Osteocyte (in vitro differentiated cells): Measurements from ENCODE around the gene SPACDR. TPM values are rescaled to one million over a fixed set of nuclear protein-coding genes. Genes with fewer than 3 reads are reported as not detected.

ENCODE experiments used
- DNase-seq: peaks from one replicate; pipeline ENCODE4 v3.0.0; 2021; ENCODE audit warnings: mixed read lengths; ENCODE audit not compliant: unreplicated experiment; ENCODE audit errors: extremely low spot score
- H3K27ac Mint-ChIP-seq: one replicate; pipeline ENCODE4 v1.8.0; 2021; ENCODE audit warnings: mild to moderate bottlenecking, mixed read lengths; ENCODE audit not compliant: unreplicated experiment
- H3K27me3 Mint-ChIP-seq: one replicate; pipeline ENCODE4 v1.8.0; 2021; ENCODE audit warnings: mixed read lengths; ENCODE audit not compliant: unreplicated experiment
- H3K36me3 Mint-ChIP-seq: one replicate; pipeline ENCODE4 v1.8.0; 2021; ENCODE audit warnings: mixed read lengths; ENCODE audit not compliant: unreplicated experiment
- H3K4me1 Mint-ChIP-seq: one replicate; pipeline ENCODE4 v1.8.0; 2021; ENCODE audit warnings: mixed read lengths; ENCODE audit not compliant: unreplicated experiment
- H3K4me3 Mint-ChIP-seq: one replicate; pipeline ENCODE4 v1.8.0; 2021; ENCODE audit warnings: mild to moderate bottlenecking, moderate library complexity, mixed read lengths; ENCODE audit not compliant: unreplicated experiment
- H3K9me3 Mint-ChIP-seq: one replicate; pipeline ENCODE4 v1.8.0; 2021; ENCODE audit warnings: mixed read lengths; ENCODE audit not compliant: unreplicated experiment
- total RNA-seq: library from RNA; stranded (reverse); gene quantifications from 2 replicates; pipeline ENCODE4 v1.2.1, GENCODE V29; 2021
- TF ChIP-seq, protein P1 (sequence below): fragments of 200-600 bp; sonication (generic); IDR thresholded peaks from 2 replicates; pipeline ENCODE4 v1.5.0; 2021; ENCODE audit warnings: antibody characterized with exemption, mild to moderate bottlenecking, moderate library complexity

The SPACDR gene
- total RNA-seq, 1 donor from 2014 or later: 0.46 TPM

DNA sequence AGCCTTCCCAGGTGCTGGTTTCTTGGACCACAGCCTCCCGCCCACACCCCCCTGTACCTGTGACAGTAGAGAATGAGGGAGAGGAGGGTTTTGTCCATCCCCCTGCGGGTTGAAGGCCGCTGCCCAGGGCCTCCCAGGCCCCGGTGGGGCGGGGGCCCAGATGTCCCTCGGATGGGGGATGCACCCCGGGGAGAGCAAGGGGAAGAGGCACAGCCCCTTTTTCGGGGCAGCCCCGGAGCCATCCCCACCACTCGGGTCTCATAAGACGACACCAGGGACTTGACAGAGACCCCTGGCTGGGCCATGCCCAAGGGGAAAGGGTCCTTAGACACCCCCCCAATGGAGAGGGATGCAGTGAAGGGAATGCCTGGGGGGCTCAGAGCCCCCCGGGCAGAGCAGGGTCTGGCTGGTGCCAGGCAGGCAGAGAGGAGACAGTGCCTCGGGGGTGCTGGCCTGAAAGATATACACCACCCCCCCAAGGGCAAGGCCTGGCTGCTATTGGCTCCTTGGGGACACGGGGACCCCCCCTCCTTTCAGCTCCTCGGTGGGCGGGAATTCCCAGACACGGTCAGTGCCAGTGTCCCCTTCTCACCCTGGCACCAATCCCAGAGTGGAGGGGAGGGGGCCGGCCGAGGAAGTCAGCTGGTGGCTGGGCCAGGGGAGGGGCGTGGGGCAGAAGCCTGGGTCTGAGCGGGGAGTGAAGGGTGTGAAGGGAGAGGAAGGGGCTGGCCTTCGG lies 3.7 kb upstream of the SPACDR start:
- TF ChIP-seq, protein P1, sequence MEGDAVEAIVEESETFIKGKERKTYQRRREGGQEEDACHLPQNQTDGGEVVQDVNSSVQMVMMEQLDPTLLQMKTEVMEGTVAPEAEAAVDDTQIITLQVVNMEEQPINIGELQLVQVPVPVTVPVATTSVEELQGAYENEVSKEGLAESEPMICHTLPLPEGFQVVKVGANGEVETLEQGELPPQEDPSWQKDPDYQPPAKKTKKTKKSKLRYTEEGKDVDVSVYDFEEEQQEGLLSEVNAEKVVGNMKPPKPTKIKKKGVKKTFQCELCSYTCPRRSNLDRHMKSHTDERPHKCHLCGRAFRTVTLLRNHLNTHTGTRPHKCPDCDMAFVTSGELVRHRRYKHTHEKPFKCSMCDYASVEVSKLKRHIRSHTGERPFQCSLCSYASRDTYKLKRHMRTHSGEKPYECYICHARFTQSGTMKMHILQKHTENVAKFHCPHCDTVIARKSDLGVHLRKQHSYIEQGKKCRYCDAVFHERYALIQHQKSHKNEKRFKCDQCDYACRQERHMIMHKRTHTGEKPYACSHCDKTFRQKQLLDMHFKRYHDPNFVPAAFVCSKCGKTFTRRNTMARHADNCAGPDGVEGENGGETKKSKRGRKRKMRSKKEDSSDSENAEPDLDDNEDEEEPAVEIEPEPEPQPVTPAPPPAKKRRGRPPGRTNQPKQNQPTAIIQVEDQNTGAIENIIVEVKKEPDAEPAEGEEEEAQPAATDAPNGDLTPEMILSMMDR: no peak
- no peak for DNase-seq
- Mint-ChIP-seq H3K27me3 (no peaks in the 10 kb centered on the region), H3K4me1 (peaks cover 17% of the 10 kb centered on the region), H3K27ac (no peak overlapping the region), H3K4me3 (no peak overlapping the region), H3K36me3 (peaks cover 2% of the 10 kb centered on the region), H3K9me3 (no peaks in the 10 kb centered on the region)

DNA sequence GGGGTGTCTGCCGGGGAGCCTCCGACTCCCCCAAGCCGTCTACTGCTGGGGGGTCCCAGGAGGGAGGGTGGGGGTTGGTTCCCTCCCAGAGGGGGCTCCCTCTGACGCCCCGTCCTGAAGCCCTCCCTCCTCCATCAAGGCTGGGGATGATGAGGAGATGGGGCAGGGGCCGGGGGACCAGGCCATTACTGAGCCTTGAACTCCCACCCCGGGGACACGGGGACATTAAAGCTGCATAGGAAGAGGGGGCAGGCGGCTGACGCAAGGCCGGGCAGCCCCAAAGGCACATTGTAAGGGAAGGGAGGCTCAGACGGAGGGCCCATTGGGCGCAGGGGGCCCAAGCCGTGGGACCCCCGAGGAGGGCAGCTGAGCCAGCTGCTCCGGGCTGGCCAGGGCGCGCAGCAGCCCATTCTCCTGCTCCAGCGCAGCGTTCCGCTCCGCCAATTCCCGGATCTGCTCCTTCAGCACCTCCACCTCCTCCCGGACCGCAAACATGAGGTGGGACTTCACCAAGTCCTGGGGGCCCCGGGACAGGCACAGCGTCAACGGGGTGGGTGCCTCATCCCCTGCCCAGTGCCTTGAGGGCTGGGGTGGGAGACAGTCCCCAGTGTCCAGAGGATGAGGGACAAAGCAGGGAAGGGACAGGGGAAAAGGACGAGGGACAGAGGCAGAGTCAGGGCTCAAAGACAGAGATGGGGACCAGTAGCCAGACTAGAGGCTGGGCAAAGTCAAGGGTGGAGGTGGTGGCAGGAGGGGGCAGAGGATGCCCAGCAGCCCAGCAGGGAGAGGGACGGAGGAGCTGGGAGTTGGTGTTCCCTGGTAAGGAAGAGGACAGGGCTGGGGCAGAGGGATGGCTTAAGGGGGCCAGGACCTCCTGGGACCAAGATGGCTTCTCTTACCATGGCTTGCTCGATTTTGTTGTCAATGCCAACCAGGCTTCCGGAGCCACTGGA lies 2.9 kb upstream of the SPACDR start:
- H3K9me3 Mint-ChIP-seq: no peaks in the 10 kb centered on the region
- H3K27me3 Mint-ChIP-seq: no peaks in the 10 kb centered on the region
- H3K4me1 Mint-ChIP-seq: peaks cover 16% of the 10 kb centered on the region
- no peak overlapping the region for H3K4me3 Mint-ChIP-seq
- TF ChIP-seq, protein P1: no peak
- peaks cover 2% of the 10 kb centered on the region for H3K36me3 Mint-ChIP-seq
- no peak for DNase-seq
- no peak overlapping the region for H3K27ac Mint-ChIP-seq

DNA sequence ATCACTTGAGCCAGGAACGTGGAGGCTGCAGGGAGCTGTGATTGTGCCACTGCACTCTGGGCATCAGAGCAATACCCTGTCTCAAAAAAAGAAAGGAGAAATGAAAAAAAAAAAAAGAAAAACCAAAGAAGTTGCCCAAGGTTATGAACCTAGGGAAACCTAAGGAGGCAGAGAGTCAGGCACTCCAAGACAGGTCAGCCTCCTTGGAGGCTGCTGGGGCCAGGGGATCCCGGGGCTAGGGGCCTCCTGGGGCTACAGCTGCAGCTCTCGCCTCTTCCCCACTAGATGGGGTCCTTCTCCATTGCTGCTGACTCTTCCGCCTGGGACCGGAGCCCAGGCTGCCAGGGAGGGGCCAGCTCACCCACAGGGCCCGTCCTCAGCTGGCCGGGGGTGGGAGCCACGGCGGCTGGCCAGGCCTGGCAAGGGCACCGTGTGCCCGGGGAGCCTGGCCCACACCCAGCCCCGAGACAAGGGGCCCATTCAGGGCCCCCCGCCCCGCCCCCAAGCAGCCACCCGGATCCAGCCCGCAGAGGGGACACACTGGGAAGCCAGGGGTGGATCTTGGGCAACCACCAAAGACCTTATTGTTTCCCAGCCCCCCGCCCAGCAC lies 1.7 kb upstream of the SPACDR start:
- Mint-ChIP-seq H3K27ac (peak overlapping the region; percentile 70), H3K4me1 (peaks cover 16% of the 10 kb centered on the region), H3K36me3 (peaks cover 1% of the 10 kb centered on the region), H3K4me3 (no peak overlapping the region), H3K27me3 (no peaks in the 10 kb centered on the region), H3K9me3 (no peaks in the 10 kb centered on the region)
- TF ChIP-seq, protein P1: peak; percentile 85
- peak; percentile 91 for DNase-seq

DNA sequence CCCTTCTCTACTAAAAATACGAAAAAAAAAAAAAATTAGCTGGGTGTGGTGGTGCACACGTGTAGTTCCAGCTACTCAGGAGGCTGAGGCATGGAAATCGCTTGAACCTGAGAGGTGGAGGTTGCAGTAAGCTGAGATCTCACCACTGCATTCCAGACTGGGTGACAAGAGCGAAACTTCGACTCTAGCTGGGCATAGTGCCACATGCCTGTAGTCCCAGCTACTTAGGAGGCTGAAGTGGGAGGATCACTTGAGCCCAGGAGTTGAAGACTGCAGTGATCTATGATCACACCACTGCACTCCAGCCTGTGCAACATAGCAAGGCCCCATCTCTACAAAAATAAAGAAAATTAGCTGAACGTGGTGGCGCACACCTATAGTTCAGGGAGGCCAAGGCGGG lies 1.2 kb upstream of the SPACDR start:
- Mint-ChIP-seq H3K27ac (no peak overlapping the region), H3K4me3 (no peak overlapping the region), H3K4me1 (peaks cover 16% of the 10 kb centered on the region), H3K36me3 (no peaks in the 10 kb centered on the region), H3K27me3 (no peaks in the 10 kb centered on the region), H3K9me3 (no peaks in the 10 kb centered on the region)
- TF ChIP-seq, protein P1: no peak
- no peak for DNase-seq
